RWPE1 (cell line): ENCODE data around the gene PLA2G2D.

Experiments
- CTCF ChIA-PET: fragments of 350-600 bp; sonication (Branson Sonifier 250); formaldehyde crosslinking; extraction: SDS; loops from one replicate; lab custom pipeline; 2021; lab: Yijun Ruan, JAX
- POLR2A ChIA-PET: fragments of 400-600 bp; formaldehyde crosslinking; extraction: SDS; loops from one replicate; lab custom pipeline; 2020; ENCODE audit warnings: antibody characterized with exemption; ENCODE audit not compliant: low non-redundant PET; lab: Yijun Ruan, JAX
- DNase-seq: peaks from one replicate; pipeline ENCODE4 v3.0.0; 2012; ENCODE audit warnings: low spot score
- H3K27ac ChIP-seq: fragments of 450-650 bp; 2 replicates; pipeline ENCODE4 v1.5.1; 2017
- CTCF ChIP-seq: fragments of 450-650 bp; conservative IDR thresholded peaks from 2 replicates; pipeline ENCODE4 v1.5.1; 2017; ENCODE audit warnings: low read depth, mild to moderate bottlenecking

PLA2G2D gene

GRCh38 chr1:20120796-20121195 lies 1.5 kb upstream of the PLA2G2D start:
- DNase-seq, result no peak
- CTCF ChIA-PET, result interaction anchor here (0.7 kb wide), 1 partner anchor 67 kb away, joined by 3 read pairs; no protein-coding TSS in a partner anchor

GRCh38 chr1:20117236-20117635 lies 2.1 kb downstream of the PLA2G2D start:
- CTCF ChIA-PET, result interaction anchor here (0.6 kb wide), 1 partner anchor 9 kb away, joined by 3 read pairs; no protein-coding TSS in a partner anchor
- DNase-seq, result no peak
- POLR2A ChIA-PET, result no interaction called here
- H3K27ac ChIP-seq, result no peak overlapping the region
- TF ChIP-seq CTCF, result no peak

More at GRCh38 chr1:20120796-20121195, 1.5 kb upstream of the PLA2G2D start:
- POLR2A ChIA-PET, result no interaction called here
- no peak overlapping the region for H3K27ac ChIP-seq
- TF ChIP-seq CTCF, result no peak

- TF ChIP-seq CTCF, result no peak
- no peak overlapping the region for H3K27ac ChIP-seq
- ChIA-PET POLR2A (no interaction called here), CTCF (no interaction called here)
- DNase-seq, result no peak
Measured at GRCh38 chr1:20115916-20116315, 3.4 kb downstream of the PLA2G2D start.

- no peak for DNase-seq
- H3K27ac ChIP-seq, result no peak overlapping the region
- no peak for TF ChIP-seq CTCF
- POLR2A ChIA-PET, result no interaction called here
- CTCF ChIA-PET, result interaction anchor here (0.5 kb wide), 1 partner anchor 10 kb away, joined by 3 read pairs; no protein-coding TSS in a partner anchor
Measured at GRCh38 chr1:20115479-20115878, 3.9 kb downstream of the PLA2G2D start.

- no peak for DNase-seq
- ChIA-PET POLR2A (no interaction called here), CTCF (interaction anchor here (0.8 to 1.2 kb wide), 2 partner anchors 38 to 52 kb away, joined by 3 read pairs; no protein-coding TSS in a partner anchor)
- no peak for TF ChIP-seq CTCF
- H3K27ac ChIP-seq, result no peak overlapping the region
Measured at GRCh38 chr1:20114021-20114648, 5.2 kb downstream of the PLA2G2D start.

GRCh38 chr1:20112279-20113000 lies 6.9 kb downstream of the PLA2G2D start:
- no peak for TF ChIP-seq CTCF
- POLR2A ChIA-PET, result no interaction called here
- no peak overlapping the region for H3K27ac ChIP-seq
- CTCF ChIA-PET, result interaction anchor here (1.0 kb wide), 1 partner anchor 12 kb away, joined by 3 read pairs; no protein-coding TSS in a partner anchor
- no peak for DNase-seq
